Lower lobe of right lung (tissue), 2 donors: ENCODE data around the gene SAA1. TPM values are rescaled to one million over a fixed set of nuclear protein-coding genes. Genes with fewer than 3 reads are reported as not detected.
"Not testable (repeated sequence)": the region's sequence is repeated elsewhere in the genome, so short reads cannot be mapped to it uniquely, and the experiment has no call there.

Experiments
- ATAC-seq, 2 donors: fragments of 200-7000 bp; cut with Tn5 transposase; one replicate each; pipeline ENCODE4 v1.9.1; 2020 to 2022; ENCODE audit warnings: mild to moderate bottlenecking in 2 of 2, moderate library complexity in 2 of 2
- DNase-seq: peaks from one replicate; pipeline ENCODE4 v3.0.0-alpha.2; 2020
- H3K27ac ChIP-seq: fragments of 200-600 bp; one replicate; pipeline ENCODE4 v1.8.0; 2022
- H3K27me3 ChIP-seq: fragments of 200-600 bp; one replicate; pipeline ENCODE4 v1.8.0; 2022; ENCODE audit warnings: low read depth
- H3K36me3 ChIP-seq: fragments of 200-600 bp; one replicate; pipeline ENCODE4 v1.8.0; 2022; ENCODE audit warnings: mild to moderate bottlenecking
- H3K4me1 ChIP-seq: fragments of 200-600 bp; one replicate; pipeline ENCODE4 v1.8.0; 2022
- H3K4me3 ChIP-seq: fragments of 200-600 bp; one replicate; pipeline ENCODE4 v1.8.0; 2022; ENCODE audit warnings: mild to moderate bottlenecking
- H3K9me3 ChIP-seq: fragments of 200-600 bp; one replicate; pipeline ENCODE4 v1.8.0; 2022
- intact Hi-C: fragments of 100-400 bp; cut with DNase I; formaldehyde crosslinking; loops from one replicate; pipeline ENCODE4 v1.11.0; 2022
- total RNA-seq: library from RNA; stranded (reverse); fragmentation: NEBNext Ultra II Directional; extraction: Animal tissue kit (Norgen Biotek cat#: 25700); gene quantifications from one replicate; pipeline ENCODE4 v1.2.1, GENCODE V29; 2021
- TF ChIP-seq, protein P1 (sequence below): fragments of 200-600 bp; IDR thresholded peaks from one replicate; pipeline ENCODE4 v1.8.0; 2022; ENCODE audit warnings: antibody characterized with exemption, mild to moderate bottlenecking
- donor health status: DM: no; HTN: yes; CAD: no; lungs with severe emphysema.

Gene SAA1
- total RNA-seq, 1 donor from 2014 or later = 36.7 TPM

DNA sequence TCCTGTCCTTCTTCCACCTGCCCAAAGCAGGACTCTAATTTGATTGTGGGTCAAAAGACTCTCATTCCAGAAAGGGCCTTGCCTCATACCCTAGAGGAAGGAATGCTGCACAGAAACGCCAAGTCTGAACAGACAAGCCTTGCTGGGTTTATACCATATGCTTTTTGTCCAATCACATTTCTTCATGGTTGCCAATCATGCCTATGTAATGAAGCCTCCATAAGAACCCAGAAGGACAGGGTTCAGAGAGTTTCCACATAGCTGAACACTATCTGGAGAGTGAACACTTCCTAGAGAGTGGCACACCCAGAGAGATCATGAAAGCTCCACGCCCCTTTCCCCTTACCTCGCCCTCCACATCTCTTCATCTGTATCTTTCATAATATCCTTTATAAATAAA, 12.8 kb upstream of the SAA1 start:
- H3K9me3 ChIP-seq = no peaks in the 10 kb centered on the region
- TF ChIP-seq, protein P1, sequence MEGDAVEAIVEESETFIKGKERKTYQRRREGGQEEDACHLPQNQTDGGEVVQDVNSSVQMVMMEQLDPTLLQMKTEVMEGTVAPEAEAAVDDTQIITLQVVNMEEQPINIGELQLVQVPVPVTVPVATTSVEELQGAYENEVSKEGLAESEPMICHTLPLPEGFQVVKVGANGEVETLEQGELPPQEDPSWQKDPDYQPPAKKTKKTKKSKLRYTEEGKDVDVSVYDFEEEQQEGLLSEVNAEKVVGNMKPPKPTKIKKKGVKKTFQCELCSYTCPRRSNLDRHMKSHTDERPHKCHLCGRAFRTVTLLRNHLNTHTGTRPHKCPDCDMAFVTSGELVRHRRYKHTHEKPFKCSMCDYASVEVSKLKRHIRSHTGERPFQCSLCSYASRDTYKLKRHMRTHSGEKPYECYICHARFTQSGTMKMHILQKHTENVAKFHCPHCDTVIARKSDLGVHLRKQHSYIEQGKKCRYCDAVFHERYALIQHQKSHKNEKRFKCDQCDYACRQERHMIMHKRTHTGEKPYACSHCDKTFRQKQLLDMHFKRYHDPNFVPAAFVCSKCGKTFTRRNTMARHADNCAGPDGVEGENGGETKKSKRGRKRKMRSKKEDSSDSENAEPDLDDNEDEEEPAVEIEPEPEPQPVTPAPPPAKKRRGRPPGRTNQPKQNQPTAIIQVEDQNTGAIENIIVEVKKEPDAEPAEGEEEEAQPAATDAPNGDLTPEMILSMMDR = no peak
- no peak for ATAC-seq
- intact Hi-C loops = no loop called here
- H3K4me1 ChIP-seq = no peaks in the 10 kb centered on the region
- no peaks in the 10 kb centered on the region for H3K27me3 ChIP-seq
- H3K4me3 ChIP-seq = no peak overlapping the region
- no peak overlapping the region for H3K27ac ChIP-seq
- no peak for DNase-seq
- no peaks in the 10 kb centered on the region for H3K36me3 ChIP-seq

DNA sequence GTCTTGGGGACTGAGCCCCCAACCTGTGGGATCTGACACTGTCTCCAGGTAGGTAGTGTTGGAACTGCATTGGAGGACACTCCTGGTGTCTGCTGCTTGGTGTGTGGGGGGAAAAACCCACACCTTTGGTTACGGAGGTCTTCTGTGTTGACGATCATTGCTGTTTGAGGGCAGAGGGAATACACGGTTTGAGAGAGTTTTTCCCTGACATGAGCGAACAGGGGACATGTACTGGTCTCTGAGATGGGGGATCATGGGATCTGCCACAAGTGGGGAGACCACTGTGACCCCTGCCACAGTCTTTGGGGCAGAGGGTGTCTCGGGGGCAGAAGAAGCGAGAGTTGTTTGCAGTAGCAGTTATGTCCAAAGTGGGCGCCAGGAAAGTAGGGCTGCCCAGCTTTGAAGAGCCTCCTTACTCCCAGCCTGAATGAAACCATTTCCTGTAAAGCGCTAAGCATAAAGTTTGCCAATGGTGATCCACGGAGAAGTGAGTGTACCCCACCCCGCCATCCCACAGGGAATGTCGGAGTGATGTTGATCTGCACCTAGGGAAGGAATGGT, 12.2 kb upstream of the SAA1 start:
- DNase-seq = no peak
- H3K27me3 ChIP-seq = no peaks in the 10 kb centered on the region
- H3K27ac ChIP-seq = no peak overlapping the region
- TF ChIP-seq, protein P1 = no peak
- ATAC-seq = no peak
- no peaks in the 10 kb centered on the region for H3K9me3 ChIP-seq
- no peaks in the 10 kb centered on the region for H3K4me1 ChIP-seq
- intact Hi-C loops = no loop called here
- no peak overlapping the region for H3K4me3 ChIP-seq
- no peaks in the 10 kb centered on the region for H3K36me3 ChIP-seq

DNA sequence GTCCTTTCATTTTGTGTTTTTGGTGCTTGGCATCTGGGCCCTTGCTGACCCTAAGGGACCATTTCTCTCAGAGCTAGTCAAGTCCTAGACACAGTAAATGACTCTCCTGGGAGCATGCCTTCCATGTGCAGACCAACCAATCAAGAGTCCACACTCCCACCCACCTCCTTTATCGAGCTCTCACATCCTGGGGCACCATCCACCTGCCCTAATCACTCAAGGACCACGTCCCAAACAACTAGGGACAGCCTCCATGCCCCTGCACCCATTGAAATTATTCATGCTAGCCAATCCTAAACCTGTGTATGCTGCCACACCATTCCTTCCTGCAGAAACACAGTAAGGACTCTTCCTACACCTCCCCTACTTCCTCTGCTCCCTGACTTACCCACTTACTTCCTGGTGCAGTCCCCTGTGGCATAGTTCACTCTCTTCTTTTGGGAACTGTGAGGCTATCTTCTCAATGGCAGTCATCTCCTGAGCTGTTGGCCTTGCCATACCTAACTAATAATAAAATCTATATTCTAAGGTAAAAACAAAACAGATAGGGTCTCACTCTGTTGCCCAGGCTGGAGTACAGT, 11.2 kb upstream of the SAA1 start:
- Histone ChIP-seq H3K4me1 (no peaks in the 10 kb centered on the region), H3K36me3 (no peaks in the 10 kb centered on the region), H3K9me3 (no peaks in the 10 kb centered on the region), H3K27ac (no peak overlapping the region), H3K4me3 (no peak overlapping the region), H3K27me3 (no peaks in the 10 kb centered on the region)
- DNase-seq = no peak
- TF ChIP-seq, protein P1 = no peak
- ATAC-seq = no peak
- intact Hi-C loops = no loop called here

DNA sequence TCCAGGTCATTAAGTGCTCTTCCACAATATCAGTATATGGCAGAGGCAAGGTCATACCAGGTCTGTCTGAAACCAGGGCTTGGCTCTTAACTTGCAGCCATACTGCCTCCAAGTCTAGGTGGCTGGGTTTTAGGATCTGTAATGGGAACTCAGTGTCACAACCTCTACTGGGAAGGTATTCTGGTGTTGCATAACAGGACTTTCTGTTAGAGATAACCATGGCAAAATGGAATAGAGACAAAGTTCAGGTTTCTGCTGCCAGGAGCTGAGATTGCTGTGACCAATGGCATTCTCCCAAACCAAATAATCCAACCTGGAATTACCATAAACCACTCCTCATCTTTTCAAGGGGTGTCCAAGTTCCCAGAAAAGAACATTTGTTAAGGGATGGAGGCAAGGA, 6.8 kb upstream of the SAA1 start:
- Histone ChIP-seq H3K4me1 (no peaks in the 10 kb centered on the region), H3K27me3 (no peaks in the 10 kb centered on the region), H3K9me3 (no peaks in the 10 kb centered on the region), H3K36me3 (no peaks in the 10 kb centered on the region), H3K4me3 (no peak overlapping the region), H3K27ac (no peak overlapping the region)
- TF ChIP-seq, protein P1 = no peak
- intact Hi-C loops = no loop called here
- DNase-seq = no peak
- ATAC-seq = no peak

DNA sequence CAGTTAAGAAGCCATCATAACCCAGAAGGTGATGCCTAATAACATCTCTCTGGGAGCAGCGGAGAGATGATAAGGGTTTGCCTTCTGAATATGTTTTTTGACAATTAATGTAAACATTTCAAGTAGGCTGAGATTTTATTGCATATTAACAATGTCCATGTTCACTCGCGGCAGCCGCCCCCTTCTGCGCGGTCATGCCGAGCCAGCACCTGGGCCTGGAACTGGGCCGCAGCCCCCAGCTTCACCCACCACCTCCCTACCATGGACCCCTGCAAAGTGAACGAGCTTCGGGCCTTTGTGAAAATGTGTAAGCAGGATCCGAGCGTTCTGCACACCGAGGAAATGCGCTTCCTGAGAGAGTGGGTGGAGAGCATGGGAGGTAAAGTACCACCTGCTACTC, 4.3 kb upstream of the SAA1 start:
- no peaks in the 10 kb centered on the region for H3K36me3 ChIP-seq
- no peak for DNase-seq
- H3K4me3 ChIP-seq = no peak overlapping the region
- no peak overlapping the region for H3K27ac ChIP-seq
- H3K9me3 ChIP-seq = no peaks in the 10 kb centered on the region
- intact Hi-C loops = no loop called here
- no peaks in the 10 kb centered on the region for H3K27me3 ChIP-seq
- no peak for ATAC-seq
- peaks cover 5% of the 10 kb centered on the region for H3K4me1 ChIP-seq
- TF ChIP-seq, protein P1 = no peak

DNA sequence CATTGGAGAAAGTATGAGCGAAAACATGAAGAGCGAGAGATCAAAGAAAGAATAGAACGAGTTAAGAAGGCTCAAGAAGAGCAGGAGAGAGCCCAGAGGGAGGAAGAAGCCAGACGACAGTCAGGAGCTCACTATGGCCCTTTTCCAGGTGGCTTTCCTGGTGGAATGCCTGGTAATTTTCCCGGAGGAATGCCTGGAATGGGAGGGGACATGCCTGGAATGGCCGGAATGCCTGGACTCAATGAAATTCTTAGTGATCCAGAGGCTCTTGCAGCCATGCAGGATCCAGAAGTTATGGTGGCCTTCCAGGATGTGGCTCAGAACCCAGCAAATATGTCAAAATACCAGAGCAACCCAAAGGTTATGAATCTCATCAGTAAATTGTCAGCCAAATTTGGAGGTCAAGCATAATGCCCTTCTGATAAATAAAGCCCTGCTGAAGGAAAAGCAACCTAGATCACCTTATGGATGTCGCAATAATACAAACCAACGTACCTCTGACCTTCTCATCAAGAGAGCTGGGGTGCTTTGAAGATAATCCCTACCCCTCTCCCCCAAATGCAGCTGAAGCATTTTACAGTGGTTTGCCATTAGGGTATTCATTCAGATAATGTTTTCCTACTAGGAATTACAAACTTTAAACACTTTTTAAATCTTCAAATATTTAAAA, 3.2 kb upstream of the SAA1 start:
- ATAC-seq, H3K36me3 ChIP-seq: not testable (repeated sequence)

More for the DNA sequence above, 3.2 kb upstream of the SAA1 start:
- H3K27ac ChIP-seq, H3K9me3 ChIP-seq, H3K27me3 ChIP-seq, H3K4me3 ChIP-seq, DNase-seq, intact Hi-C loops, H3K4me1 ChIP-seq: not testable (repeated sequence)
